HepG2 (cell line): Measurements from ENCODE around the gene PDLIM4. TPM values are rescaled to one million over a fixed set of nuclear protein-coding genes. Genes with fewer than 3 reads are reported as not detected.

Experiments
- CREB3 ChIP-seq: sonication (generic); formaldehyde crosslinking; IDR thresholded peaks from 2 replicates; pipeline ENCODE4 v1.5.0; 2020; ENCODE audit warnings: missing genetic modification reagents
- HNRNPH1 ChIP-seq: fragments of 200-400 bp; formaldehyde crosslinking; optimal IDR thresholded peaks from 2 replicates; pipeline ENCODE3; 2017; ENCODE audit warnings: mild to moderate bottlenecking, low read depth, low read length
- HOXA5 ChIP-seq: sonication (generic); formaldehyde crosslinking; IDR thresholded peaks from 2 replicates; pipeline ENCODE4 v1.4.0; 2020; ENCODE audit warnings: missing genetic modification reagents
- NFE2L1 ChIP-seq: sonication (generic); formaldehyde crosslinking; IDR thresholded peaks from 2 replicates; pipeline ENCODE4 v1.4.0; 2020; ENCODE audit warnings: missing genetic modification reagents, mild to moderate bottlenecking, borderline replicate concordance
- NFYB ChIP-seq: sonication (generic); formaldehyde crosslinking; IDR thresholded peaks from 2 replicates; pipeline ENCODE4 v1.4.0; 2020; ENCODE audit warnings: missing genetic modification reagents
- NONO ChIP-seq, 2 experiments: fragments of 450-650 bp in 1 of 2; sonication (generic) in 1 of 2; formaldehyde crosslinking in 1 of 2; IDR thresholded peaks in 1 of 2; conservative IDR thresholded peaks in 1 of 2; 2 replicates each; pipeline versions ENCODE4 v1.6.1 to v1.8.0; 2017 to 2022; ENCODE audit warnings: mild to moderate bottlenecking in 1 of 2, missing genetic modification reagents in 1 of 2, moderate library complexity in 1 of 2
- NR1H2 ChIP-seq: sonication (generic); formaldehyde crosslinking; IDR thresholded peaks from 2 replicates; pipeline ENCODE4 v1.8.1; 2022; ENCODE audit warnings: low read depth, missing genetic modification reagents, borderline replicate concordance
- REPIN1 ChIP-seq: sonication (generic); formaldehyde crosslinking; IDR thresholded peaks from 2 replicates; pipeline ENCODE4 v1.8.0; 2022; ENCODE audit warnings: missing genetic modification reagents, low read depth, mild to moderate bottlenecking, borderline replicate concordance
- RNF2 ChIP-seq: fragments of 450-650 bp; conservative IDR thresholded peaks from 2 replicates; pipeline ENCODE4 v1.6.1; 2016; ENCODE audit warnings: low read depth
- SRF ChIP-seq: IDR thresholded peaks from 2 replicates; pipeline ENCODE4 v1.6.1; 2011; ENCODE audit warnings: mild to moderate bottlenecking, low read depth, low read length, moderate library complexity
- XRCC5 ChIP-seq: fragments of 200-400 bp; formaldehyde crosslinking; optimal IDR thresholded peaks from 2 replicates; pipeline ENCODE3; 2017; ENCODE audit warnings: mild to moderate bottlenecking, low read length
- YY1 ChIP-seq: IDR thresholded peaks from 2 replicates; pipeline ENCODE4 v1.6.1; 2011; ENCODE audit warnings: low read length, low read depth, moderate library complexity, mild to moderate bottlenecking; ENCODE audit not compliant: insufficient read depth, insufficient replicate concordance
- ZBTB42 ChIP-seq: sonication (generic); formaldehyde crosslinking; IDR thresholded peaks from 2 replicates; pipeline ENCODE4 v1.5.0; 2020; ENCODE audit warnings: mild to moderate bottlenecking, missing genetic modification reagents
- ZBTB7A ChIP-seq: sonication (generic); formaldehyde crosslinking; IDR thresholded peaks from 2 replicates; pipeline ENCODE4 v1.8.0; 2022; ENCODE audit warnings: mild to moderate bottlenecking, missing genetic modification reagents
- ZBTB7B ChIP-seq: sonication (generic); formaldehyde crosslinking; IDR thresholded peaks from 2 replicates; pipeline ENCODE4 v1.4.0; 2020; ENCODE audit warnings: missing genetic modification reagents
- ZIK1 ChIP-seq: sonication (generic); formaldehyde crosslinking; IDR thresholded peaks from 2 replicates; pipeline ENCODE4 v1.5.0; 2020; ENCODE audit warnings: mild to moderate bottlenecking, low read depth, missing genetic modification reagents, borderline replicate concordance
- ZMYM2 ChIP-seq: sonication (generic); formaldehyde crosslinking; IDR thresholded peaks from 2 replicates; pipeline ENCODE4 v1.8.0; 2022; ENCODE audit warnings: mild to moderate bottlenecking, missing genetic modification reagents
- ZNF337 ChIP-seq: sonication (generic); formaldehyde crosslinking; IDR thresholded peaks from 2 replicates; pipeline ENCODE4 v1.5.1; 2020; ENCODE audit warnings: missing genetic modification reagents, low read depth, mild to moderate bottlenecking, borderline replicate concordance
- ZNF558 ChIP-seq: sonication (generic); formaldehyde crosslinking; IDR thresholded peaks from 2 replicates; pipeline ENCODE4 v1.9.0; 2022; ENCODE audit warnings: mild to moderate bottlenecking, missing genetic modification reagents, borderline replicate concordance
- ZNF605 ChIP-seq: sonication (generic); formaldehyde crosslinking; IDR thresholded peaks from 2 replicates; pipeline ENCODE4 v1.8.0; 2022; ENCODE audit warnings: mild to moderate bottlenecking, missing genetic modification reagents
- ZNF660 ChIP-seq: sonication (generic); formaldehyde crosslinking; IDR thresholded peaks from 2 replicates; pipeline ENCODE4 v1.5.1; 2020; ENCODE audit warnings: mild to moderate bottlenecking, low read depth, missing genetic modification reagents, borderline replicate concordance
- ZNF766 ChIP-seq: sonication (generic); formaldehyde crosslinking; IDR thresholded peaks from 2 replicates; pipeline ENCODE4 v1.5.0; 2020; ENCODE audit warnings: missing genetic modification reagents, borderline replicate concordance
- ZNF770 ChIP-seq: sonication (generic); formaldehyde crosslinking; IDR thresholded peaks from 2 replicates; pipeline ENCODE4 v1.5.0; 2020; ENCODE audit warnings: mild to moderate bottlenecking, missing genetic modification reagents
- ZNF879 ChIP-seq: sonication (generic); formaldehyde crosslinking; IDR thresholded peaks from 2 replicates; pipeline ENCODE4 v1.8.1; 2023; ENCODE audit warnings: missing genetic modification reagents
- ZSCAN22 ChIP-seq: sonication (generic); formaldehyde crosslinking; IDR thresholded peaks from 2 replicates; pipeline ENCODE4 v1.4.0; 2020; ENCODE audit warnings: mild to moderate bottlenecking, missing genetic modification reagents
- ZSCAN30 ChIP-seq: sonication (generic); formaldehyde crosslinking; IDR thresholded peaks from 2 replicates; pipeline ENCODE4 v1.5.0; 2020; ENCODE audit warnings: mild to moderate bottlenecking, missing genetic modification reagents
- polyA plus RNA-seq, 8 experiments: library from polyadenylated mRNA; depleted of rRNA in 3 of 8; stranded (reverse) in 7 of 8; unstranded in 1 of 8; fragments of >200 nt; fragmentation: Illumina TruSeq in 4 of 8; extraction: Trizol in 4 of 8; gene quantifications; 2 replicates each; pipeline versions ENCODE4 v1.2.1 to v1.2.3, GENCODE V29; 2011 to 2016; ENCODE audit warnings: low read depth in 4 of 8, missing spikeins in 1 of 8, mixed read lengths in 1 of 8; ENCODE audit not compliant: insufficient read depth in 1 of 8
- total RNA-seq, 5 experiments: library from RNA; depleted of rRNA; stranded (reverse); fragments of >200 nt; fragmentation: Illumina TruSeq; extraction: Trizol; gene quantifications; 2 replicates each; pipeline ENCODE4 v1.2.3, GENCODE V29; 2016; ENCODE audit warnings: low read depth in 1 of 5
- TF ChIP-seq, protein P1 (sequence below): IDR thresholded peaks from 2 replicates; pipeline ENCODE4 v1.6.1; 2012; ENCODE audit warnings: inconsistent platforms

Gene PDLIM4
- total and polyA plus RNA-seq, 2 of the 13 experiments (the other 11 are each of a cell fraction or from before 2014, with no cell fraction given), result 1.1 to 2.3 TPM

DNA sequence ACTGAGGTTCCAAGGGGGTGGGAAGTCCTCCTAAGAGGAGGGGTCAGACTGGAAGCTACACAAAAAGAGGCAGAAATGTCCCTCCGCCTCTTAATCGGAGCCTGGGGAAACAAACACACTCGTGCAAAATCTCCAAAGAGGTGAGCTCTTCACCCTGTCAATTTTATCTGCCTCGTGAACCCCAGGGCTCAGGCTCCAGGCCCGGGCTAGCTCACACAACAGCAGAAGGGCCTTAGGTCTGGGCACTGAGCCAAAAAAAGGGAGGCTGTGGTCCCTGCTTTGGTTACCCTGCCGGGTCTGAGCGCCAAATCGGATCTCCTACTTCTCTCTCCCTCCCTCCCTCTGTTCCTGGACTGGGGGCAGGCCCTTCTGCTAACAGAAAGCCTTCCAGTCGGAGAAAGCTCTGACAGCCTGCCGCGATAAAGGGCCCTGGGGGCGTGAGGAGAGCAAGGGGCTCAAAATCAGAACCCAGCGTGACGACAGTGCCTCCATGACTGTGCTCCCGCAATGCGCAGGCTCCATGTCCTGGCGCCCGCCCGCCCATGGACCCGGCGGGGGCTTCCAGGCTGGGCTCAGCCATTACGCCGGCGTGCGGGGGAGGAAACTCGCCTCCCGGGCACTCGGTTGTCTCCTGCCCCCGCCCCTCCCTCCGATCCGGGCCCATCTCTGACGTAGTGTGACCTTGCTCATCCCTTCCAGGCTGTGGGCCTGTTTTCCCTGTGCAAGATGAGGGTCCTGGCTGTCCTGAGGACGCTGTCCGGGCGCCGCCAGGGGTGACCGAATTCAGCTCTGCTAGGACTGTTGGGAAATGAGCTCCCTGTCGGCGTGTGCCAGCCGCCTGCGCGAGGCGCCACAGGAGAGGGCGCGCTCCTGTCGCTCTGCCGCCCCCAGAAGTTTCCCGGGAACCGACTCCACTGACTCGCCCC lies 35.8 kb downstream of the PDLIM4 start (continued):
- peak; percentile 72; the same call in 1 of the 2 replicates for TF ChIP-seq ZBTB7A (CRISPR knock-in tag)
- no peak for TF ChIP-seq ZNF660 (CRISPR knock-in tag)
- TF ChIP-seq ZIK1 (CRISPR knock-in tag), result 0 out of 2 replicates have a peak, but pooled peaks have one; percentile 68
- TF ChIP-seq SRF, result no peak
- TF ChIP-seq ZNF605, result peak; percentile 45; the same call in 1 of the 2 replicates
- 0 out of 2 replicates have a peak, but pooled peaks have one; percentile 9 for TF ChIP-seq NFYB (CRISPR knock-in tag)
- TF ChIP-seq ZSCAN22, result peak; percentile 55; the same call in 1 of the 2 replicates
- TF ChIP-seq ZSCAN30 (CRISPR knock-in tag), result peak; percentile 69; the same call in 1 of the 2 replicates
- no peak for TF ChIP-seq ZNF879
- no peak for TF ChIP-seq NR1H2 (CRISPR knock-in tag)
- TF ChIP-seq REPIN1 (CRISPR knock-in tag), result peak; percentile 85
- TF ChIP-seq, protein P1, sequence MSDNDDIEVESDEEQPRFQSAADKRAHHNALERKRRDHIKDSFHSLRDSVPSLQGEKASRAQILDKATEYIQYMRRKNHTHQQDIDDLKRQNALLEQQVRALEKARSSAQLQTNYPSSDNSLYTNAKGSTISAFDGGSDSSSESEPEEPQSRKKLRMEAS, result no peak
- TF ChIP-seq HOXA5 (CRISPR knock-in tag), result no peak; the same call in none of the 2 replicates
- peak; percentile 59; the same call in 1 of the 2 replicates for TF ChIP-seq ZNF770 (CRISPR knock-in tag)
- TF ChIP-seq CREB3 (CRISPR knock-in tag), result no peak
- peak; percentile 91 for TF ChIP-seq YY1
- TF ChIP-seq XRCC5, result peak; percentile 63
- TF ChIP-seq ZNF558 (CRISPR knock-in tag), result no peak
- TF ChIP-seq ZBTB7B (CRISPR knock-in tag), result peak; percentile 18; the same call in 1 of the 2 replicates
- TF ChIP-seq HNRNPH1, result no peak
- TF ChIP-seq ZMYM2 (CRISPR knock-in tag), result 0 out of 2 replicates have a peak, but pooled peaks have one; percentile 26
- no peak for TF ChIP-seq NFE2L1 (CRISPR knock-in tag)
- peak; percentile 92; the same call in 1 of the 2 replicates for TF ChIP-seq RNF2
- TF ChIP-seq ZNF766 (CRISPR knock-in tag), result no peak; the same call in 1 of the 2 replicates
- TF ChIP-seq ZBTB42, result no peak
- no peak for TF ChIP-seq NONO (IDR thresholded peaks at IDR 0.05)
- peak; percentile 69; the same call in 1 of the 2 replicates for TF ChIP-seq NONO (CRISPR knock-in tag; conservative IDR thresholded peaks at IDR 0.05)
- no peak for TF ChIP-seq ZNF337
